ENCODE data around the gene SMARCB1. TPM values are rescaled to one million over a fixed set of nuclear protein-coding genes. Genes with fewer than 3 reads are reported as not detected.

The SMARCB1 gene
- total RNA-seq, 1 donor from 2014 or later, result 82.7 TPM

DNA sequence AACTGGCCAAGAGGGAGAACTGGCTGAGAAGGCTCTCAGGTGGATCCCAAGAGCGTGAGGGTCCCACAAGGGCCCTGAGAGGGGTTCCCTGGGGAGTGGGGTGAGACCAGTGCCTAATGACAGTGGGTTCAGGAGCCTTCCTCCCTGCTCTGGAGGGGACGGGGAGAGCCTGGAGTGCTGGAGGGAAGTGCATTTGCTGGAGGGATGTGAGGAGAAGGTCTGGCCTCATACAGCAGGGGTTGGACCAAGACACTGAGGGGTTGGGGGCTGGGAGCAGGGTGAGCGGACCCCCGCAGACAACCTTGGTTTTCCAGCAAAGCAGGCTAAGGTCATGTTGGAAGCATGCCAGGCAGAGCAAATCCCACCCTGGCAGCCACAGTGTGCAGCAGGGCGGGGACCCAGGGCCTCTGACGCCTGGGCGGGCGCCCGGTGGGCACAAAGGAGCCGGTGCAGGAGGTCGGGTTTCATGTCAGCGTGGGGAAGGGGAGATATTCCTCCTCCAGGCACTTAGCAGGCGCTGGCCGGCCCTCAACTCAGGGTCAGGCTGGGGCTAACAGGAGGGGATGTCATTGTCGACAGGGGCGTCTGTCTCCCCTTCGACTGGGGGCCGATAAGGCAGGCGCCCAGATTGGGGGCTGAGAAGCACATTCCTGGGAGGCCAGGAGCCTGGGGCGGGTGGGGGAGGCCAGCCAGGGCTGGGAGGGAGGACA, 55.1 kb downstream of the SMARCB1 start:
- intact Hi-C loops (cut with micrococcal nuclease), result loop anchor here (10.0 kb wide), 1 partner anchor 217 kb away; no protein-coding TSS in a partner anchor

DNA sequence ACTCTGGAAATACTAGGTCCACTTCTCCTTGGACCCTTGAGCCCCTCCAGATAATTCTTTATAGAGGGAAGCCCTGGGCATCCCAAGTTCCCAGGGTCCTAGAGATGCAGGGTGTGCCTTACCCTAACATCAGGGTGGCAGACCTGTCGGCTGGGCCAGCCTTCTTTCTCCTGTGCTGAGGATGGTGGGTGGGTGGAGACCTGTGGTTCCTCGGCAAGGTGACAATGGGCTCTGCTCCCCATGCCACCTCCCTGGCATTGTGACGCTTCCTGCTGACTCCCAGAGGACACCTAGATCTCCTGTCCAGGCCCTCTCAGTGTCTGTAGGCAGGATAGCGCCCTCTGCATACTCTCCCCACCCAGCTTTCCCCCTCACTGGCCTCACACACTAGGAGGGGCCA, 55.8 kb downstream of the SMARCB1 start:
- intact Hi-C loops (cut with micrococcal nuclease), result loop anchor here (10.0 kb wide), 1 partner anchor 218 kb away; no protein-coding TSS in a partner anchor

DNA sequence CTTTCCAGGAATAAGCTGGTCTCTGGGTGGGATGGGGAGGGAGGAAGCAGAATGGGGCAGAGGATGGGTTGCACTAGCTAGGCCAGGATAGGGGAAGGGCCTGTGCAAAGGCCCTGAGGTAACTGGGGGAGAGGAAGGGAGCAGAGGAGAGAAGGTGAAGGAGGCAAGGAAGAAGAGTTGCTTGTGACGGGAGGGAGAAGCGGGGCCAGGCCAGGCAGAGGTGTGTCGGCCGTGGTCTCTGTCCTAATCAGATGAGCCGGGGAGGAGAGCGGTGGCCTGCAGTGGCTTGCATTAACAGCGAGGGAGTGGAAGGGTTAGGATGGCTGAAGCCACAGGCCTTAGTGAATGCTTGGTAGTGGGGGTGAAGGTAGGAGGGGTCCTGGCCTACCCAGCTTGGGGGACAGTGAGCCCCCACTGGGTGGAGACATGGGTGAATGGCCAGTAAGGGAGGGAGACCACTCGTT, 58.0 kb downstream of the SMARCB1 start:
- intact Hi-C loops (cut with micrococcal nuclease), result loop anchor here (5.0 to 10.0 kb wide), 2 partner anchors 220 to 302 kb away; no protein-coding TSS in a partner anchor

DNA sequence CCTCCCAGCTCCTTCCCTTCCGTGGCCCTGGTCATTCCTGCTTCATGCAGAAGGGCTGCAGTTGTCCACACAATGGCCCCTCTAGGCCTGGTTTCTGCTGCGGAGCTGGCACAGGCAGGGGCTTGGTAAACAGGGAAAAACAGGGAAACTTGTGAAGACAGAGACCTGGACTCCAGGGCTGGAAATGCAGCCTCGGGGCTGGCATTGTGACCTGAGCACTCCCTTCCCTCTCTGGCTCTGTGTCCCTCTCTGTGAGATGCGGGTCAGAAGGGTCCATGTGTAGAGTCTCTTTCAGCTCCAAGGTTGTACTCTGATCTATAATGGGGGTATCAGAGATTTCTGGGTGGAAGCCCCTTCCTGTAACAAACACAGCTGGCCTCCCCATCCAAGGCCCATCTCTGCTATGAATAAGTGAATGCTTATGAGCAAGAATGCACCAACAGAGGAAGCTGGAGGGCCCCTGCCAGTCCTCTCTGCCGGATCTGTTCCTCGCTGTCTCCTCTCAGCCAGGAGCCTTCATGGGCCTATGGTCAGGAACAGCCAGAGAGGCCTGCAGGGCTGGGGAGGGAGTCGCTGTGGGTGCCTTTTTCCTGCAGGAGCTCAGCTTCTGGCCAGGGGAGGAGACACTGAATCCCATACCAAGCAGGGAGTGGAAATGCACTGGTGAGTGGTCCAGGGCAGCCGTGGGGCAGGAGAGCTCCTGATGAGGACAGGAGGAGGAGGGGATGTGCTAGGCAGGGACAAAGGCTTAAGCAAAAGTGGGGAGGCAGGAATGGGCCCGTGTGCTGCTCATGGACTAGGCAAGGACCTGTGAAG, 58.7 kb downstream of the SMARCB1 start:
- intact Hi-C loops (cut with micrococcal nuclease), result loop anchor here (5.0 to 10.0 kb wide), 2 partner anchors 221 to 303 kb away; no protein-coding TSS in a partner anchor

DNA sequence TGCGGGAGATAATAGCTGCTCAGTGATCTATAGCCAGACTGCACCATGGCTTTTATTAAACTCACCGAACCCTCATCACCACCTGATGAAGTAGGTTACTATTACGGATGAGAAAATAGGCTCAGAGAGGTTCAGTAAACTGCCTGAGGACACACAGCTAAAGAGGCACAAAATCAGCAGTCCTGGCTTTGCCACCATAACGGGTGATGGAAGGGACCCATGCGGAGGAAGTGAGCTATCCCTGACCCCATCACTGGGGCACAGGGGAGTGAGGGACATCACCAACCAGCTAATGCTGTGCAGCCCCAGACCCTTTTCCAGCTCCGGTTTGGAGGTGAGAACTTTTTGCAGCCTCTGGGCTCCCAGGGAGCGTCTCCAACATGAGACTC, 59.3 kb downstream of the SMARCB1 start:
- intact Hi-C loops (cut with micrococcal nuclease), result loop anchor here (5.0 to 10.0 kb wide), 2 partner anchors 221 to 304 kb away; no protein-coding TSS in a partner anchor

DNA sequence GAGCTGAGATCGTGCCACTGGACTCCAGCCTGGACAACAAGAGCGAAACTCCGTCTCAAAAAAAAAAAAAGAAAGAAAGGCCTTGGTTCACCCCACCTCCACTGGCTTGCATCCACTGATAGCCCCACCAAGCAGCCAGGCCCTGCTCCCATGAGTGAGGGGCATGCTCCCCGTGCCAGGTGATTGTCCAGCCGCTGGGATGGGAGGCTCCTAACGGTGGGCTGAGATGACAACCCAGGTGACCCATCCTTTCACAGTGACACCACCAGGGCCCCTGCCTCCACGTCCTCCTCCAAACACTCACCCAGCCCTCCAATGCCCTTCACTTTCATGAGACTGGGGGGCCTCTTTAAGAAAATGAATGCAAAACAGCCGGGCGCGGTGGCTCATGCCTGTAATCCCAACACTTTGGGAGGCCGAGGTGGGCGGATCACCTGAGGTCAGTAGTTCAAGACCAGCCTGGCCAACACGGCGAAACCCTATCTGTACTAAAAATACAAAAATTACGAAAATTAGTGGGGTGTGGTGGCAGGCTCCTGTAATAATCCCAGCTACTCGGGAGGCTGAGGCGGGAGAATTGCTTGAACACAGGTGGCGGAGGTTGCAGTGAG, 60.6 kb downstream of the SMARCB1 start:
- intact Hi-C loops (cut with micrococcal nuclease), result loop anchor here (5.0 to 10.0 kb wide), 2 partner anchors 223 to 305 kb away; no protein-coding TSS in a partner anchor

DNA sequence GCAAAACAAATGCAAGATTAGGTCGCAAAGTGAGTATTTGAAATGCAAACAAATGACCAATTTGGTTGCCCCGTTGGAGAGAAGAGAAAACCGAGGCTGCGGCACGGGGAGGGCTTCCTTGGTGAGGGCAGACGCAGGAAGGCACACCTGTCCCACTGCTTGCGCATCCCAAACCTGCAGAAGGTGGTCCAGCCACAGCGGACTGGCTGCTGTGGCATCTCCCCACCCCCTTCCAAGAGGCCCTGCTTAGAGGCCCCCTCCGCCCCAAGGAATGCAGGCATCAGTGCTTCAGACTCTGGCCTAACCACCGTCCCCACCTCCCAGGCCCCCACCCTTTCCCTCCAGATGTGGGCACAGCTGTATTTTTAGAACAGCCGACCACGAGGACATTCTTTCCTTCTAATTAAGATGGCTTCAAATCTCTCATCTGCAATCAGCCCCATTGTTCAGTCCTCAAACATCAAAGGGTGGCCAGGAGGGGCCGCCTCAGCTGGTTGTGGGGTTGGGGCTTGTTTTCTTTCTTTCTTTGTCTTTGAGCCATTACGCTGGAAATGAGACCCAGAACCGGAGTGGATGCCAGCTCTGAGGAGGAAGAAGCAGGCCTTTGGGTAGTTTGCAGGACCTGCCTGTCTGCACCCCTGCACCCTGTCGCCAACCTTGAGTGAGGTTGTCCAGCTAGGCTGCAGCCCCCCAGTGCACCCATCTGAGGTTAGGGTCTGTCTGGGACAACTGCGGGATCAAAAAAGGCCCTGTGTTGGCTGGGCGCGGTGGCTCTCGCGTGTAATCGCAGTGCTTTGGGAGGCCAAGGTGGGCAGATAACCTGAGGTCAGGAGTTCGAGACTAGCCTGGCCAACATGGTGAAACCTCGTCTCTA, 61.5 kb downstream of the SMARCB1 start:
- intact Hi-C loops (cut with micrococcal nuclease), result loop anchor here (5.0 to 10.0 kb wide), 2 partner anchors 223 to 306 kb away; no protein-coding TSS in a partner anchor

DNA sequence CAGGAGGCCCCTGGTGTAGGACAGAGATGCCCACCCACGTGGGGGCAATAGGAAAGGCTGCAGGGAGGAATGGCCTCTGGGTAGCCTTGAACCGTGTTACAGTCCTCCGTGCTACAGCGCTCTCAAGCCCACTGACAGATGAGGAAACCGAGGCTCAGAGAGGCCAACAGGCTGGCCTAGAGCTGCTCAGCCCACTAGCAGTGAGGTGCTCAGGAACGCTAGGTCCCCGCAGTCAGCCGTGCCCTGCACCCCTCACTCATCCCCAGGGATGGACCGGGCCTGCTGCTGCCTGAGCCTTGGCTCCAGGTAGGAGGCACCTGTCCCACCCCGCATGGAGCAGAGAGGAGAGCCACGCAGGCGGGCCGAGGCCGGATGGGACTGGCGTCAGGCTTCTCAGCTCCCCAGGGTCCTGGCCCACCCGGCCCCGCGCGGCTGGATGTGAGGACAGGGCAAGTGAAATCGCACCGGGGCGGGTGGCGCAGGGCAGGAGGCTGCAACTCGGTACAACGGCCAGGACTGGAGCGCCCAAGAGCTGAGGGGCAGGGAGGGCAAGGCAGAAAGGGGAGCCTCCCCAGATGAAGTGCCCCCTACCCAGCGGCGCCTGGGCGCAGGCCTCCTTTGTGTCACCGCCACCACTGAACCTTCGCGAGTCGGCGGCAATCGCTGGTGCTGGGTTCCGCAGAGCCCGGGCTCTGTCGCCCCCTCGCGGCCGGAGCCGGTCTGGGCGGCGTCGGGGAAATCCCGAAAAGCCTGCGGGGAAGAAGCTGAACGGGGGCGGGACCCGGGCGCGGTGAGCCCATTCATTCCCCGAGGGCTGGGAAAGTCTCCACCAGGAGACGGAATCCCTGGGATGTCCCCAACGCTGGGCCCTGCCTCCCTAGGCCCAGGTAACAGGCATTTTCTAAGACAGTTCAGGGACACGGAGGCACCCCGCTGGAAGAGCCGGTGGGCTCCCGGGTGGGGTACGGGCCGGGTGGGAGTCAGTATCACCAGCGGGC, 62.5 kb downstream of the SMARCB1 start:
- intact Hi-C loops (cut with micrococcal nuclease), result loop anchor here (5.0 to 10.0 kb wide), 2 partner anchors 225 to 307 kb away; no protein-coding TSS in a partner anchor

DNA sequence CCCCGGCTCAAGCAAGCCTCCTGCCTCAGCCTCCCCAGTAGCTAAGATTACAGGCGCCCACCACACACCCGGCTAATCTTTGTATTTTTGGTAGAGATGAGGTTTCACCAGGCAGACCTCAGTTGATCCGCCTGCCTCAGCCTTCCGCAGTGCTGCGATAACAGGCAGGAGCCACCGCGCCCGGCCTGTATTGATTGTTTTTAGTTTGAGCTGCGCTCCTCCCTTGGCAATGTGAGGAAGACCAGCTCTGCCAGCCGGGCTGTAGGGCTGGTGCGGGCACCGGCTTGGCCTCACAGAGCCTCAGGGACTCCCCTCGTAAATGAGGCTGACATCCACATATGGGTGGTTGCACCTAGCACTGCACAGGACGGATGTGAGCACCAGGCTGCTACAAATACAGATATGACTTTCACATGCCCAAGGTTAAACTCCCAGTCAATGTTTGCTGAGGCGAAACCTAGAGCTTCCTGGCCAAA, 63.4 kb downstream of the SMARCB1 start:
- intact Hi-C loops (cut with micrococcal nuclease), result no loop called here

DNA sequence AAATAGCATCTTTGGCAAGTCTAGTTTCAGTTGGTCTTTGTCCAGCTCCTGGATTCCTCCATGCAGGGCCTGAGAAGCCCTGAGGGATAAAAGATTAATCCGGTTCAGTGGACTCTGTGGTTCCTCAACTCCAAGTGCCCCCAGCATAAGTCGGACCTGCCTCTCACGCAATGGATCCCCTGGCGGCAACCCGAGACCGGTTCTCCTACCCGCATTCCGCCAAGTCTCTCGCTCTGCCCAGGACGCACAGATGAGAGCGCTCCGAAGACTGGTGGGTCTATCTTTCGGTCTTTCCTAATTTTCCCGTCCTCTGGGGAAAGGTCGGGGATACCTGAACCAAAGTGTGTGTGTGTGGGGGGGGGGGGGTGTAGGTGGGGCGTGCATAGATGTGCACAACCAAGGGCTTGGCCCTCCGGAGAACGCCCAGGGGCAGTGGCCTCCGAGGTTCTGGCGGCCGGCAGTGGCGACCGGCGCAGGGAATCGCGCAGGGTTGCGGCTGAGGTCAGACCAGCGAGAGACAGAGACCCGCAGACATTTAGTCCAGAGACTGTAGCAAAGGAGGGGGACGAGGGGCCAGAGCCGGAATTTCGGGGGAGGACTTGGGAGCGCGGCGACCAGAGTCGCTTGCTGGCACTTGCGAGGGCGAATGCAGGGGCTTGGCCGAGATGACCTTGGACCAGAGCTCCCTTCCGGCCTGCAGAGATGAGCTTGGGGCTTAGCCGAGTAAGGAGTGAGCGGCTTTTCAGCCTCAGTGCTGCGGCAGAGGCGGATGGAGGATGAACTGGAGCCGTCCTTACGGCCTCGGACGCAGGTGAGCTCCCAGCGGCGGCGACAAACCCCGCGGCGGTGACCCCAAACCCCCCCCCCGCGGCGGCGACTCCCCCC, 70.2 kb downstream of the SMARCB1 start:
- intact Hi-C loops (cut with micrococcal nuclease), result loop anchor here (5.0 kb wide), 2 partner anchors 35 to 55 kb away; partner anchors contain the start of gene MIF

DNA sequence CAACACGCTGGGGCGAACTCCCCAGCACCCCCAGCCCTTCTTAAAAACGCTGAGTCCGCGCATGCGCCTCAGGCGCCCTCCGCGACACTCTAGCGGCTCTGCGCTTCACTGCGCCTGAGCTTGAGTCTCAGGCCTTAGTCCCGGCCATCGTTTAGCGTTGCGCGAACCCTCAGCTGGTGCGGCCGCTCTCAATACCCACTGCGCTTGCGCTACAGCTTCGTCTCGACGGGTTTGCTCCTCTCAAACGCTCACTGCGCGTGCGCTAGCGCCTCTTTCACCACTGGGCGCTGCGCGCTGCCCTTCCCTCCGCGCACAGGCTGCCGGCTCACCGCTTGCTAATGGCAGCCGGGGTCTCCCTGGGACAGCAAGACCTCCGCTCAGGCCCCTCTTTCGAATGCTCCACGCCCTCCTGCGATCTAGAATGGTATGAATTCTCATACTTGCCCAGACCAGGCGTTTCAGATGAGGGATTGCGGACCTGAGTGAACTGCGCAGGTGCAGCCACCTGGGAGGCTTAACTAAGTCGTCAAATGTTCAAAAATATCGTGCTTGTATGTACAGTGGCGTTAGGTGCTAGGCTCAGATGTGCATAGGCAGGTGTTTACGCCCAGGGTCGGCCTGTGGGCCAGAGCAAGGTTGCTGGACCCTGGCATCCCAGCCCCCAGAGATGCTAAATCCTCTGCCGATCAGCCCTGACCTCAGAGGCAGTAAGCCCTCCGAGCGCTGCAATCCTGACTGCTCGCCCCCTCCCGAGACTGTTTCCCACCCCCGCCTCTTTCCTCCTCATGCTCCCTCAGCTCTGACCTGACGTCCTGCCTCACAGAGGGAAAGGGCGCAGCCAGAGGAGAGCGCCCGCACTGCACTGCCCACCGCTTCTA, 71.1 kb downstream of the SMARCB1 start, which contains the start of gene SLC2A11:
Gene SLC2A11, plus strand, starts transcription at position 270 of the 878 bp plus-strand sequence. Its CDS starts 125 bp downstream, at position 395.
- intact Hi-C loops (cut with micrococcal nuclease), result loop anchor here (5.0 kb wide), 2 partner anchors 34 to 54 kb away; partner anchors contain the start of gene MIF

DNA sequence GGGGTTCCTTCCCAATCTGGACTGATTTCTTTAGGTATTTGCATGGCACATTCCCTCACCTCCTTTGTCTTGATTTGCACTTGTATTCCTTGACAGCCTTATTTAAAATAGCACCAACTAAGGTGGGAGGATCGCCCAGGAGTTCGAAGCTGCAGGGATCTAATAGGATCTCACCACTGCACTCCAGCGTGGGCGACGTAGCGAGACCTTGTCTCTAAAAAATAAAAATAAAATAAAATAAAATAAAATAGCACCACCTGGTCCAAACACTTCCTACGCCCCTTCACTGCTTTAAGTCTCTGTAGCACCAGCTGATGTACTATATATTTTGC, 71.7 kb downstream of the SMARCB1 start:
- intact Hi-C loops (cut with micrococcal nuclease), result loop anchor here (5.0 kb wide), 2 partner anchors 34 to 54 kb away; partner anchors contain the start of gene MIF

DNA sequence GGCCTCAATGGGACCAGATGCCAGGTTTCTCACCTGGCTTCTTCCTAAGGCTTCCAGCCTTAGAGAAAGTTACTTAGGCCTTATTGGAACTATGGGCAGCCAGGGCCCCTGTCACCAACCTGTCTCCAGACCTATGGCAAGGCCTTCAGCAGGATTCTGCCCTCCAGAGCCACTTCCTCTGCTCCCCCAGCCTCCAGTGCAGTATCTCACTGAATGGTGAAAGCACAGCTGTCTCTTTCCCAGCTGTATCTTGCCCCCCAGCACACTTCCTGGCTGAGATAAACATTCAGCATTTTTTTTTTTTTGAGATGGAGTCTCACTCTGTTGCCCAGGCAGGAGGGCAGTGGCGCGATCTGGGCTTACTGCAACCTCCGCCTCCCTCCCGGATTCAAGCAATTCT, 72.4 kb downstream of the SMARCB1 start:
- intact Hi-C loops (cut with micrococcal nuclease), result loop anchor here (5.0 kb wide), 2 partner anchors 33 to 53 kb away; partner anchors contain the start of gene MIF

DNA sequence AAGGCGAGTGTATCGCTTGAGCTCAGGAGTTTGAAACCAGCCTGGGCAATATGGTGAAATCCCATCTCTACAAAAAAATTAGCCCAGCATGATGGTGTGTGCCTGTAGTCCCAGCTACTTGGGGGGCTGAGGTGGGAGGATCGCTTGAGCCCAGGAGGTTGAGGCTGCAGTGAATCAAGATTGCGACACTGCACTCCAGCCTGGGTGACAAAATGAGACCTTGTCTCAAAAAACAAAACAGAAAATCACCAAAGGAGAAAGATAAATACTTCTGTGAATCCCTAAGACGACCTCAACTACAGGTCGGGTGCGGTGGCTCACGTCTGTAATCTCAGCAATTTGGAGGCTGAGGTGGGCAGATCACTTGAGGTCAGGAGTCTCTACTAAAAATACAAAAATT, 73.4 kb downstream of the SMARCB1 start:
- intact Hi-C loops (cut with micrococcal nuclease), result loop anchor here (10.0 kb wide), 1 partner anchor 95 kb away; no protein-coding TSS in a partner anchor

DNA sequence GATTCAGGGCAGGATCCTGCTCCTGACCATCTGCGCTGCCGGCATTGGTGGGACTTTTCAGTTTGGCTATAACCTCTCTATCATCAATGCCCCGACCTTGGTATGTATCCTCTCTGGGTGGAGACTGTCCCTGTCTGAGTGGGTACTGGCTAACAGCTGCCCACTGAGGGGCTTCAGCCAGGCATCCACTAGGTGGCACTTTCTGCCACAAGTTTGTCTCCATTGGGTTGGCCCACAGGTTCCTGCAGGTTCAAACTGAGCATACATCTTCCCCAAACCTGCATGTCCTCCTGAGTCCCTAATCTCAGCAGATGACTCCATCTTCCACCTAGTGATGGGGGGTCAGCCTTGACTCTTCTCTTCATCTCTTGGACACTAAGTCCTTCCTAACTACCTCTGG, 75.3 kb downstream of the SMARCB1 start:
- intact Hi-C loops (cut with micrococcal nuclease), result loop anchor here (10.0 kb wide), 1 partner anchor 93 kb away; no protein-coding TSS in a partner anchor

DNA sequence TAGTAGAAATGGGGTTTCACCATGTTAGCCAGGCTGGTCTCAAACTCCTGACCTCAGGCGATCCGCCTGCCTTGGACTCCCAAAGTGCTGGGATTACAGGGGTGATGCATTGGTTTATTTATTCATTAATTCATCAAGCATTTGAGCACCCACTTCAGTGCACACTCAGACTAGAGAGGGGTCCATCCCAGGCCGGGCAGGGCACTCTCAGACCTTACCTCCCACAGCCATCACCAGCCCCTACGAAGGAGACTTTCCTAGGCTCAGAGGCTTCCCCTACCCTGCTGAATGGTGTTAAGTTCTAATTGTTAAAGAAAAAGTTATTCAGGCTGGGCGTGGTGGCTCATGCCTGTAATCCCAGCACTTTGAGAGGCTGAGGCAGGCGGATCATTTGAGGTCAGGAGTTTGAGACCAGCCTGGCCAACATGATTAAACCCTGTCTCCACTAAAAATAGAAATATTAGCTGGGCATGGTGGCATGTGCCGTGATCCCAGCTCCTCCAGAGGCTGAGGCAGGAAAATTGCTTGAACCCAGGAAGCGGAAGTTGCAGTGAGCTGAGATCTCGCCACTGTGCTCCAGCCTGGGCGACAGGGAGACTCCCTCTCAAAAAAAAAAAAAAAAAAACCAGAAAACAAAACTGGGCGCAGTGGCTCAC, 77.9 kb downstream of the SMARCB1 start:
- intact Hi-C loops (cut with micrococcal nuclease), result loop anchor here (10.0 kb wide), 1 partner anchor 90 kb away; no protein-coding TSS in a partner anchor
